T-cell (primary cell): ENCODE results near the gene CALD1. TPM values are rescaled to one million over a fixed set of nuclear protein-coding genes. Genes with fewer than 3 reads are reported as not detected.

Experiments
- ATAC-seq, 4 experiments: fragments of 200-7000 bp in 3 of 4; fragments of 150-1000 bp in 1 of 4; cut with Tn5 transposase; replicated peaks in 1 of 4; 1 replicate in 3 of 4; 2 replicates in 1 of 4; pipeline ENCODE4 v1.10.0; 2021; ENCODE audit warnings: moderate library complexity in 3 of 4, mild to moderate bottlenecking in 2 of 4, moderate number of reproducible peaks in 1 of 4
- CTCF ChIA-PET, 2 donors: fragments of 300-600 bp; sonication (Branson Sonifier 250); formaldehyde crosslinking; loops; one replicate each; lab custom pipeline; 2022; ENCODE audit warnings: antibody characterized with exemption in 2 of 2; lab: Charles Lee
- POLR2A ChIA-PET, 2 donors: fragments of 300-600 bp; sonication (Branson Sonifier 250); formaldehyde crosslinking; loops; one replicate each; lab custom pipeline; 2022; ENCODE audit warnings: antibody characterized with exemption in 2 of 2; lab: Charles Lee
- DNase-seq, 35 experiments: peaks; one replicate each; pipeline versions ENCODE4 v3.0.0 to v3.0.0-alpha.2; 2013 to 2023
- H3K27ac ChIP-seq: one replicate; pipeline ENCODE4 v1.5.1; 2013; ENCODE audit warnings: low read length
- H3K27me3 ChIP-seq, 2 experiments: replicated peaks in 1 of 2; 1 replicate in 1 of 2; 2 replicates in 1 of 2; pipeline versions ENCODE4 v1.6.1 to v1.7.0; 2013; ENCODE audit warnings: low read length in 1 of 2, mixed read lengths in 1 of 2; ENCODE audit not compliant: control insufficient read depth in 2 of 2, insufficient read depth in 2 of 2; ENCODE audit errors: extremely low read depth in 1 of 2
- H3K36me3 ChIP-seq, 2 donors: 1 replicate in 1 of 2; 2 replicates in 1 of 2; pipeline versions ENCODE4 v1.6.1 to v1.7.0; 2013; ENCODE audit warnings: low read length in 1 of 2; ENCODE audit not compliant: control insufficient read depth in 2 of 2, insufficient read depth in 1 of 2; ENCODE audit errors: extremely low read depth in 1 of 2
- H3K4me1 ChIP-seq, 2 experiments: 1 replicate in 1 of 2; 2 replicates in 1 of 2; pipeline versions ENCODE4 v1.6.1 to v1.7.0; 2013; ENCODE audit warnings: low read length in 2 of 2, mixed read lengths in 1 of 2; ENCODE audit not compliant: insufficient read depth in 2 of 2, control insufficient read depth in 1 of 2; ENCODE audit errors: extremely low read depth in 1 of 2
- H3K4me3 ChIP-seq, 2 donors: 1 replicate in 1 of 2; 2 replicates in 1 of 2; pipeline versions ENCODE4 v1.5.1 to v1.7.0; 2013; ENCODE audit warnings: mild to moderate bottlenecking in 2 of 2, low read length in 1 of 2, moderate library complexity in 1 of 2; ENCODE audit not compliant: control insufficient read depth in 1 of 2; ENCODE audit errors: extremely low read depth in 1 of 2
- H3K9me3 ChIP-seq: 2 replicates; pipeline ENCODE4 v1.7.0; 2013
- H3K27ac Mint-ChIP-seq, 2 donors: one replicate each; pipeline ENCODE4 v1.8.0; 2020 to 2021; ENCODE audit warnings: mild to moderate bottlenecking in 2 of 2, mixed read lengths in 2 of 2
- H3K27me3 Mint-ChIP-seq, 2 donors: one replicate each; pipeline ENCODE4 v1.8.0; 2021 to 2022; ENCODE audit warnings: mixed read lengths in 2 of 2
- H3K36me3 Mint-ChIP-seq: one replicate; pipeline ENCODE4 v1.8.0; 2021; ENCODE audit warnings: mixed read lengths
- H3K4me1 Mint-ChIP-seq, 3 donors: one replicate each; pipeline ENCODE4 v1.8.0; 2020 to 2022; ENCODE audit warnings: mixed read lengths in 3 of 3, mild to moderate bottlenecking in 1 of 3
- H3K4me3 Mint-ChIP-seq, 3 donors: one replicate each; pipeline ENCODE4 v1.8.0; 2020 to 2022; ENCODE audit warnings: mild to moderate bottlenecking in 3 of 3, mixed read lengths in 3 of 3, moderate library complexity in 3 of 3
- H3K9me3 Mint-ChIP-seq, 3 donors: one replicate each; pipeline ENCODE4 v1.8.0; 2020 to 2022; ENCODE audit warnings: mixed read lengths in 3 of 3
- WGBS: methylation state at CpG from one replicate; pipeline ENCODE4 v1.1.5; 2013; ENCODE audit warnings: missing lambda C conversion rate; ENCODE audit not compliant: insufficient coverage; 5-methylcytosine and 5-hydroxymethylcytosine counted together
- total RNA-seq, 35 experiments: library from RNA in 6 of 35; stranded (reverse) in 6 of 35; fragments of 120-200 nt in 1 of 35; gene quantifications; one replicate each; pipeline versions ENCODE4 v1.2.1 to v1.2.4 and lab custom pipeline; 2013 to 2026

Gene CALD1
- total RNA-seq, 5 donors from 2014 or later (not counting 1 experiment from before 2014, with no cell fraction given), result 0.95 to 2.4 (median 1.4) TPM; not detected in 1

DNA sequence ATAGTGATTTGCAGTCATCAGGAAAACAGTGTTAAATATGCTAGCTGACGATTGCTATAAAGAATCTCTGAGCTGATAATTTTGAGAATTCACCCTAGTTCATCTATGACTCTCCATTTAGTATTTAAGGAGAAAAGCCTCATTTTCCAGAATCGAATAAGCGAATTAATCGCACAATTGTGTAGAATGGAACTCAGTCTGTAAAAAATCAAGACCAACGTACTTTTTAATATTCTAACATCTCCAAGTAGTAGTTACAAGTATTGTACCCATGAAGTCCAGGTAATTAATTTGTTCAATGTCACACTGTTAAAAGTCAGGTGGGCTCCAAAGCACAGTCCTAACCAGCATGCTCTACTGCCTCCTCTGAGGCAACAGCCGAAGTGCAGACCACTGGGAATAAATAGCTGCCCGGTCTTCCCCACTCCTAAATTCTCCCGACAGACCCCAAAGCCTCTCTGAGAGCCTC is 206.5 kb downstream of the CALD1 start:
- Histone ChIP-seq H3K36me3 (no peaks in the 10 kb centered on the region), H3K4me1 (peaks cover 0 to 32% of the 10 kb centered on the region in 2 experiments), H3K27ac (peak overlapping the region; percentile 94), H3K27me3 (no peaks in the 10 kb centered on the region), H3K9me3 (no peaks in the 10 kb centered on the region), H3K4me3 (peak overlapping the region; percentile 89 to 96)
- Mint-ChIP-seq H3K27me3 (no peaks in the 10 kb centered on the region), H3K9me3 (peaks cover 0 to 2% (median 0%) of the 10 kb centered on the region in 3 donors), H3K4me3 (peak overlapping the region; percentile 98 to 99 (median 99)), H3K4me1 (peaks cover 28 to 41% (median 41%) of the 10 kb centered on the region in 3 donors), H3K27ac (peak overlapping the region; percentile 96 to 99), H3K36me3 (peaks cover 6% of the 10 kb centered on the region)
- CTCF ChIA-PET, result interaction anchor here (0.6 to 4.3 kb wide), 25 partner anchors 9 to 527 kb away, joined by 3 to 47 read pairs (median 4); partner anchors contain the start of genes CYREN (in 2 of the 2), AKR1B1 (in 1 of the 2), BPGM (in 1 of the 2) and TMEM140 (in 1 of the 2)
- POLR2A ChIA-PET, result interaction anchor here in 1 of 2 donors (1.1 to 2.2 kb wide), 2 partner anchors 162 to 350 kb away, joined by 3 to 8 read pairs; partner anchors contain the start of gene TMEM140
- no peak for DNase-seq
- ATAC-seq, result peak; percentile 62 to 70 (median 67)
- 0% methylated on average over 1 of the region's 8 CpGs for WGBS

GRCh38 chr7:134986363-134987251 is 207.2 kb downstream of the CALD1 start, which contains the start of gene AGBL3:
AGBL3 (plus strand) TSS chr7:134986508; CDS start chr7:134987934, 1,426 bp downstream.
- Mint-ChIP-seq H3K27me3 (no peaks in the 10 kb centered on the region), H3K36me3 (peaks cover 10% of the 10 kb centered on the region), H3K4me1 (peaks cover 35 to 48% (median 48%) of the 10 kb centered on the region in 3 donors), H3K27ac (peak within 1 kb of the TSS; percentile 96 to 99), H3K4me3 (peak within 1 kb of the TSS; percentile 98 to 99 (median 99)), H3K9me3 (no peaks in the 10 kb centered on the region)
- DNase-seq (peak; percentile 74 to 92 (median 86)), ATAC-seq (peak; percentile 90 to 93 (median 93))
- no peaks in the 10 kb centered on the region for H3K27me3 ChIP-seq
- ChIA-PET POLR2A (interaction anchor here in 1 of 2 donors (0.8 to 2.2 kb wide), 3 partner anchors 36 to 351 kb away, joined by 3 to 8 read pairs (median 5); partner anchors contain the start of gene TMEM140), CTCF (interaction anchor here (0.6 to 4.3 kb wide), 28 partner anchors 9 to 528 kb away, joined by 3 to 47 read pairs (median 4); partner anchors contain the start of genes CYREN (in 2 of the 2), AKR1B1 (in 1 of the 2), BPGM (in 1 of the 2) and TMEM140 (in 1 of the 2))
- no peaks in the 10 kb centered on the region for H3K36me3 ChIP-seq
- peaks cover under 1 to 32% of the 10 kb centered on the region in 2 experiments for H3K4me1 ChIP-seq
- WGBS, result under 1% methylated on average over 65 of the region's 70 CpGs
- H3K9me3 ChIP-seq, result no peaks in the 10 kb centered on the region
- peak within 1 kb of the TSS; percentile 89 to 96 for H3K4me3 ChIP-seq
- H3K27ac ChIP-seq, result peak within 1 kb of the TSS; percentile 94

- H3K27ac ChIP-seq, result no peak overlapping the region
- ATAC-seq (no peak), DNase-seq (no peak)
- no peaks in the 10 kb centered on the region for H3K9me3 ChIP-seq
- ChIA-PET POLR2A (interaction anchor here (0.6 kb wide), 5 partner anchors 14 to 670 kb away, joined by 3 to 8 read pairs (median 3); no protein-coding TSS in a partner anchor), CTCF (interaction anchor here (0.7 to 4.3 kb wide), 8 partner anchors 9 to 354 kb away, joined by 3 to 47 read pairs (median 6); partner anchors contain the start of genes CYREN (in 2 of the 2) and TMEM140 (in 1 of the 2))
- H3K27me3 ChIP-seq, result no peaks in the 10 kb centered on the region
- Mint-ChIP-seq H3K27me3 (no peaks in the 10 kb centered on the region), H3K4me1 (peaks cover 51 to 62% (median 62%) of the 10 kb centered on the region in 3 donors), H3K36me3 (peaks cover 10% of the 10 kb centered on the region), H3K27ac (peak overlapping the region in 1 of 2 donors; percentile 45), H3K4me3 (peak overlapping the region in 2 of 3 donors; percentile 9 to 98), H3K9me3 (no peaks in the 10 kb centered on the region)
- H3K36me3 ChIP-seq, result no peaks in the 10 kb centered on the region
- no peak overlapping the region for H3K4me3 ChIP-seq
- WGBS, result no CpG with 5 or more reads among the region's 5 CpGs
- peaks cover 2 to 45% of the 10 kb centered on the region in 2 experiments for H3K4me1 ChIP-seq
Observed at GRCh38 chr7:134988161-134988560, 208.7 kb downstream of the CALD1 start.

DNA sequence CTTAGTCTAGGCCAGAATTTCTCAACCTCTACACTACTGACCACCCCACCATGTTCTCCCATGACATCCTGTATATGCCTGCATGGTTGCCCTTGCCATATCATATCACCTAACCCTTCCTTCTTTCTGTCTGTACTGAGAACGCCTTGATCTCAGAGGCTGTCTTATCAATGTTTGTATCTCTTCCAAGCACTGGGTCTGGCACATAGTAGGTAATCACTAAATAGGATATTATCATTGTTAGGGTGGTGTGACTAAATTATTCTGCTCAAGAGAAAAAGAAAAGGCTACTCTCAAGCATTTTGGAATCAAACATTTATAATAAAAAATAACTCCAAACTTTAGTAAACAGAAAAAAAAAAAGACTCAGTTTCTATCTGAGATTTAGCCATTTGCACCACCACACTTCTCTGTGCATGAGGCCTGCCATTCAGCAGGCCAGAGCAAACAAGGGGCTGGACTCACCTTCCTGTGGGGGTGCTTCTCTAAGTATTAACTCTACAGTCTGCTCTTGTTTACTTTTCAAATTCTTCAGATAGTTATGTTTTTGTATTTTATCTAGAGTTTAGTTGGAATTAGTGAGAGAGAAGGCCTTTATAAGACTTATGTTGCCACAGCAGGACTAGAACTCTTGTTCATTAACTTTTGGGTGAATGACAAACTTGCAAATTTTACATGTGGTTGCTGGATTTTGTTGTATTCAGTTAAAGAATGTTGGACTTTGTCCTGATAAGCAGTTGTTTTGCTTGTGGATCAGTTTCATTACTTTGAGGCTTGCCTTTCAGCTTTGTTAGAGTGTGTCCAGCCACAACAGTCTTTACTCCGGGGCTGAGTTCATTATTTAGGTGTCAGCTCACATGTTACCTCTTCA is 212.3 kb downstream of the CALD1 start:
- Mint-ChIP-seq H3K27ac (peak overlapping the region; percentile 95 to 97), H3K9me3 (no peaks in the 10 kb centered on the region), H3K4me3 (no peak overlapping the region), H3K27me3 (no peaks in the 10 kb centered on the region), H3K4me1 (peaks cover 70 to 79% (median 79%) of the 10 kb centered on the region in 3 donors), H3K36me3 (peaks cover 23% of the 10 kb centered on the region)
- POLR2A ChIA-PET, result interaction anchor here in 1 of 2 donors (0.5 kb wide), 1 partner anchor 24 kb away, joined by 3 read pairs; no protein-coding TSS in a partner anchor
- Histone ChIP-seq H3K27me3 (no peaks in the 10 kb centered on the region), H3K27ac (no peak overlapping the region), H3K9me3 (no peaks in the 10 kb centered on the region), H3K36me3 (peaks cover 0 to 4% of the 10 kb centered on the region in 2 donors), H3K4me3 (no peak overlapping the region), H3K4me1 (peaks cover 13 to 64% of the 10 kb centered on the region in 2 experiments)
- ATAC-seq, result no peak
- no peak for DNase-seq
- 86% methylated on average over 1 of the region's 2 CpGs for WGBS
- CTCF ChIA-PET, result no interaction called here

GRCh38 chr7:134992626-134993179 is 213.3 kb downstream of the CALD1 start:
- Histone ChIP-seq H3K4me3 (no peak overlapping the region), H3K27ac (peak overlapping the region; percentile 35), H3K9me3 (no peaks in the 10 kb centered on the region), H3K36me3 (peaks cover 0 to 4% of the 10 kb centered on the region in 2 donors), H3K27me3 (no peaks in the 10 kb centered on the region), H3K4me1 (peaks cover 19 to 59% of the 10 kb centered on the region in 2 experiments)
- H3K4me3 Mint-ChIP-seq, result peak overlapping the region in 2 of 3 donors; percentile 55 to 56
- H3K36me3 Mint-ChIP-seq, result peaks cover 25% of the 10 kb centered on the region
- CTCF ChIA-PET, result interaction anchor here (0.6 to 1.1 kb wide), 2 partner anchors 177 to 282 kb away, joined by 3 read pairs; no protein-coding TSS in a partner anchor
- WGBS, result no CpG with 5 or more reads among the region's 6 CpGs
- DNase-seq (peak in 11 of 35 experiments; percentile 1 to 32 (median 11)), ATAC-seq (peak; percentile 48 to 67 (median 58))
- H3K9me3 Mint-ChIP-seq, result no peaks in the 10 kb centered on the region
- H3K4me1 Mint-ChIP-seq, result peaks cover 77 to 82% (median 80%) of the 10 kb centered on the region in 3 donors
- peak overlapping the region; percentile 95 to 97 for H3K27ac Mint-ChIP-seq
- POLR2A ChIA-PET, result interaction anchor here (0.6 kb wide), 2 partner anchors 8 to 181 kb away, joined by 3 to 6 read pairs; no protein-coding TSS in a partner anchor
- H3K27me3 Mint-ChIP-seq, result no peaks in the 10 kb centered on the region
